Measurements from ENCODE around the gene UMOD.
"Not testable (repeated sequence)": the region's sequence is repeated elsewhere in the genome, so short reads cannot be mapped to it uniquely, and the experiment has no call there.

DNA sequence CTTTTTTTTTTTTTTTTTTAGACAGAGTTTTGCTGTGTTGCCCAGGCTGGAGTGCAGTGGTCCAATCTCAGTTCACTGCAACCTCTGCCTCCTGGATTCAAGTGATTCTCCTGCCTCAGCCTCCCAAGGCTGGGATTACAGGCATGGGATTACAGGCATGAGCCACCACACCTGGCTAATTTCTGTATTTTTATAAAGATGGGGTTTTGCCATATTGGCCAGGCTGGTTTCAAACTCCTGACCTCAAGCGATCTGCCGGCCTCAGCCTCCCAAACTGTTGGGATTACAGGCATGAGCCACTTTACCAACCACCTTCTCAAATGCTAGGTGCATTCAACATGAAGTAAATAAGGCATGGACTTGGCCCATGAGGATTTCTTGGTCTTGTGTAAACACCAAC lies 31.5 kb downstream of the UMOD start:
- not testable (repeated sequence) for TF ChIP-seq EZH2 (IDR thresholded peaks at IDR 0.05; ENCODE audit: borderline replicate concordance); CTCF (IDR thresholded peaks at IDR 0.05; ENCODE audit: poor library complexity)

All from hepatocyte (in vitro differentiated cells).